GM18505 (cell line): ENCODE measurements around the gene JAG2.

Experiments
- ATAC-seq: cut with Tn5 transposase; IDR thresholded peaks from one replicate; pipeline ENCODE4 v1.9.1; 2021; ENCODE audit not compliant: unreplicated experiment
- POLR2A ChIP-seq: IDR thresholded peaks from 4 replicates; pipeline ENCODE4 v1.6.1; 2011; ENCODE audit warnings: borderline replicate concordance; ENCODE audit not compliant: insufficient read depth, insufficient read length; ENCODE audit errors: extremely low read depth

Gene JAG2

GRCh38 chr14:105168496-105168978 is at the start of gene JAG2:
Gene JAG2 (minus strand): TSS chr14:105168776. CDS start chr14:105168420, 356 bp downstream.
- ATAC-seq: no peak
- TF ChIP-seq POLR2A: no peak

DNA sequence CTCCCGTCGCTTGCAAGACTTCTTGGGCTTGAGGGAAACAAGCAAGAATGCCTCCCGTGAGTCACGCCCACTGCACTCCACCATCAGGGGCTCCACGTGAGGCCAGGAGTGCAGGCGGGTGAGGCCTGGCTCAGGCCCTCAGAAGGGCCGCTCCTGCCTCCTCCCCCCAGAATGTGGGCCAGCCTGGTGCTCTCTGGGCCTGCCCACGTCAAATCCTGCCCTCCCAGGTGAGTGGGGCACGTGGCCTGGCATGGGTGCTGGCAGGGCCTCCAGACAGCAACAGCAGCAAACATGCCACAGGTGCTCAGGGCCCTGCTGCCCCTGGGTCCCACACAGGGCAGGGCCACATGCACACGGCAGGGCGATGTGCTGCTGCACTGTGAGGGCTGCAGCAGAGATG is 49.2 kb upstream of the JAG2 start:
- no peak for TF ChIP-seq POLR2A
- no peak for ATAC-seq

- no peak for ATAC-seq
- TF ChIP-seq POLR2A: no peak
Observed at GRCh38 chr14:105216490-105217247, 48.1 kb upstream of the JAG2 start.

DNA sequence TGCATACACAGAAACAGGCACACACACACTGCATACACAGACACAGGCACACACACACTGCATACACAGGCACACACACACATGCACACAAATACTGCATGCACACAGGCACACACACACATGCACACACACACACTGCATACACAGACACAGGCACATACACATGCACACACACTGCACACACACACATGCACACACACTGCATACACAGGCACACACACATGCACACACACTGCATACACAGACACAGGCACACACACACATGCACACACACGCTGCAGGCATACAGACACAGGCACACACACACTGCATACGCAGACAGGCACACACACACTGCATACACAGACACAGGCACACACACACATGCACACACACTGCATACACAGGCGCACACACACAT is 47.0 kb upstream of the JAG2 start:
- ATAC-seq: no peak
- TF ChIP-seq POLR2A: no peak

DNA sequence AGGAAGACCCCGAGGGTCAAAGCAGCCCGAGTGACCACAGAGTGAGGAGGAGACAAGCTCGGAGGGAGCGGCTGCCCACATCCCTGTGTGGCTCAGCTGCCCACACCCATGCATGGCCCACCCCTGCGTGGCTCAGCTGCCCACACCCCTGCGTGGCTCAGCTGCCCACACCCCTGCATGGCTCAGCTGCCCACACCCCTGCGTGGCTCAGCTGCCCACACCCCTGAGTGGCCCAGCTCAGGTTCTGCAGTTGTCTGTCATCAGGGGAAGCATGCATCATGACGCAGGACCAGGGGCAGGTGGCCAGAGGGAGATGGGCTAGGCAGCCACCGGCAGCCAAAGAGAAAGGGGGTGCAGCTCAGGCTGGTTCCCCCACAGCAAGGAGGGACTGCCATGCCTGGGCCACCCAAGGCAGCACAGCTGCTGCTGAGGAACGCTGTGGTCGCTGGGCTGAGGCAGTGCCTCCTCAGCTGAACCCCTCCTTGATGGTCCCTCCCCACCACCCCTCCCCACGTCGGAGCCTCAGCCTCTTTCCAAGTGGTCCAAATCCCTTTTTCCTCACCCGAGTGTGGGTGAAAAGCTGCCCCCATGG is 45.8 kb upstream of the JAG2 start:
- no peak for ATAC-seq
- no peak for TF ChIP-seq POLR2A

- no peak for ATAC-seq
- TF ChIP-seq POLR2A: no peak
Observed at GRCh38 chr14:105213361-105213760, 44.8 kb upstream of the JAG2 start.

- ATAC-seq: no peak
- no peak for TF ChIP-seq POLR2A
Observed at GRCh38 chr14:105212541-105213300, 44.1 kb upstream of the JAG2 start.

DNA sequence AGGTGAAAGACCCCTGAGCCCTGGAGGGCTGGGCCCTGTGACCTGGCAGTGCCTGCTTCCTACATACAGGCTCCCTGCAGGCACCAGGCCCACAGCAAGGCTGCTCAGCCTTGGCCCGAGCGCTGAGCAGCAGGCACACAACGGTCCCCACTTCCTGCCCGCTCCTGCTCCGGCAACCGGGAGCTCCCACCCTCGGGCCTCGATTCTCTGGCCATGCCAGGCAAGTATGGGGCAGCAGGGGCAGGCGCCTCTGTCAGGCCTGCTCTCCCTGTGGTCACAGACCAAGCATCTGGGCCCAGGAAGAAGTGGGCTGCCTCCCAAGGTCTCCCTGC is 43.1 kb upstream of the JAG2 start:
- ATAC-seq: no peak
- no peak for TF ChIP-seq POLR2A

DNA sequence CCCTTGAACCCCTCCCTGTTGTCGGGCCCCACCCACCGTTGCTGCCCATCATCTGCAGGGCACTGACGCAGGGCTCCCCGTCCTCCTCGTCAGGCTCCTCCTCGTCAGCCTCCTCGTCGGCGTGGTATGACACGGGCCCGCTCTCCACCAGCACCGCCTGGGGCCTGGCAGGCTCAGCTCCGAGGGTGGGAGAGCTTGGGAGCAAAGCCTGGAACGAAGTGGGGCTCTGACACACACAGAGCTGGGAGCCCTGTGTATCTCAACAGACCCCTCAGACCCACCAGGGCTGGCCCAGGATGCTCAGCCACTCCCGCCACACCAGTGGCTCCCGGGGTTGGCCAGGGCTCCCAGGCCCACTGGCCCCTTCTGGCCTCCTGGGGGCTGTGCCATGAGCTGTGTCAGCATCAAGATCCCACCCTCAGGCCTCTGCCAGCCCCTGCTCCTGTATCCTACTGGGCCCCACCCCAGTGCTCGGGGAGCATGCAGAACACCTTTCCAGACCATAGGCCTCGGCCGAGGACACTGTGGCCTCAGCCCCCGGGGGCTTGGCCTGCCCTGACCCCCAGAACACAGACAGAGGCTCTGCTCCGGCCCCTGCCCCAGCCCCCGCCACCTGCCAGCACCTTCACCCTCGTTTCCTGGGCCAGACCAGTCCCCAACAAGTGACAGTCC is 42.6 kb upstream of the JAG2 start:
- TF ChIP-seq POLR2A: no peak
- ATAC-seq: no peak

- no peak for TF ChIP-seq POLR2A
- ATAC-seq: no peak
Observed at GRCh38 chr14:105210266-105211025, 41.9 kb upstream of the JAG2 start.

DNA sequence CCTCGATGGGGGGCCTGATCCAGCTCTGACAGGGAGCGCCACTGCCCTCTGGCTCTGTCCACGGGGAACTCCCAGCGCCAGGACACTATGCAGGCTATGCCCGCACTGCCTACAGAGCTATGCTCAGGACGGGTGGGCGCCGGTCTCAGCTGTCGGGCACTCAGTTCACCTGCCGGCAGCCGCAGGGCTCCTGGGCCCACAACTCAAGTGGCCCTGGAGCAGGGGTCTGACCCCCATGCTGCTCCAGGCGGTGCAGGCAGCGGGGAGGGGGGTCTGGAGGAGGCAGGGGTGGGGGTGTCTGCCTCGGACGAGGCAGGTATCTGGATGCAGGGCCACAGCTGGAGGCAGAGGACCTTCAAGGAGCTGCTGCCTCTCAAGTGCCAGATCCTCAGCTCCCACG is 41.1 kb upstream of the JAG2 start:
- ATAC-seq: no peak
- TF ChIP-seq POLR2A: no peak

GRCh38 chr14:105209091-105209490 is 40.5 kb upstream of the JAG2 start:
- no peak for TF ChIP-seq POLR2A
- ATAC-seq: no peak

- ATAC-seq: no peak
- no peak for TF ChIP-seq POLR2A
Observed at GRCh38 chr14:105208738-105209075, 40.1 kb upstream of the JAG2 start.
